GM18867 (cell line): ENCODE results near the gene SEPHS2.
"Not testable (repeated sequence)": the region's sequence is repeated elsewhere in the genome, so short reads cannot be mapped to it uniquely, and the experiment has no call there.

Source experiments
- ATAC-seq: cut with Tn5 transposase; IDR thresholded peaks from one replicate; pipeline ENCODE4 v1.9.1; 2021; ENCODE audit warnings: mild to moderate bottlenecking, moderate library complexity; ENCODE audit not compliant: unreplicated experiment

The SEPHS2 gene

DNA sequence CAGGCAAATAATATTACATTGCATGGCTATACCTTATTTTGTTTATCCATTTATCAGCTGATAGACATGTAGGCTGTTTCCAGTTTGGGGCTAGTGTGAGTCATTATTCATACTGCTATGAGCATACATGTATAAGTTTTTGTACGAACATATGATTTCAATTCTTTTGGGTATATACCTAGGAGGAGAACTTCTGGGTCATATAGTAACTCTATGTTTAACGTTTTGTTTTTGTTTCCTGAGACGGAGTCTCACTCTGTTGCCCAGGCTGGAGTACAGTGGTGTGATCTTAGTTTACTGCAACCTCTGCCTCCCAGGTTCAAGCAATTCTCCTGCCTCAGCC lies 24.5 kb upstream of the SEPHS2 start:
- no peak for ATAC-seq

DNA sequence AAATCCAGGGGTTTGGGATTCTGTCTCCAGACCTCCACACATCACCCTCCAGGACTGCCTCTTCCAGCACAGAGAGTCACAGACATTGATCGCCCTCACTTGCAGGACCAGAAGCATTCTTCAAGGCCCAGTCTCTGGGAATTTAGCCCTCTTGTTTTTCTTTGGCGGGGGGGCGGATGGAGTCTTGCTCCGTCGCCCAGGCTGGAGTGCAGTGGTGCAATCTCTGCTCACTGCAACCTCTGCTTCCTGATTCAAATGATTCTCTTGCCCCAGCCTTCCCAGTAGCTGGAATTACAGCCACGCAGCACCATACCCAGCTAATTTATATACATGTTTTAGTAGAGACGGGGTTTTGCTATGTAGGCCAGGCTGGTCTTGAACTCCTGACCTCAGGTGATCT lies 18.4 kb upstream of the SEPHS2 start:
- ATAC-seq, result no peak

DNA sequence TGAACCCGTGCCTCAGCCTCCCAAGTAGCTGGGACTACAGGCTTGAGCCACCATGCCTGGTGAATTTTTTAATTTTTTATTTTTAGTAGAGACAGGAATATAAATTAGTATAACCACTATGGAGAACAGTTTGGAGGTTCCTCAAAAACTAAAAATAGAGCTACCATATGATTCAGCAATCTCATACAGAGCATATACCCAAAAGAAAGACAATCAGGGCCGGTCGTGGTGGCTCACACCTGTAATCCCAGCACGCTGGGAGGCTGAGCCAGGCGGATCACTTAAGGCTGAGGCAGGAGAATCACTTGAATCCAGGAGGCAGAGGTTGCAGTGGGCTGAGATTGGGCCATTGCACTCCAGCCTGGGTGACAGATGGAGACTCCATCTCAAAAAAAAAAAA lies 15.8 kb upstream of the SEPHS2 start:
- not testable (repeated sequence) for ATAC-seq

DNA sequence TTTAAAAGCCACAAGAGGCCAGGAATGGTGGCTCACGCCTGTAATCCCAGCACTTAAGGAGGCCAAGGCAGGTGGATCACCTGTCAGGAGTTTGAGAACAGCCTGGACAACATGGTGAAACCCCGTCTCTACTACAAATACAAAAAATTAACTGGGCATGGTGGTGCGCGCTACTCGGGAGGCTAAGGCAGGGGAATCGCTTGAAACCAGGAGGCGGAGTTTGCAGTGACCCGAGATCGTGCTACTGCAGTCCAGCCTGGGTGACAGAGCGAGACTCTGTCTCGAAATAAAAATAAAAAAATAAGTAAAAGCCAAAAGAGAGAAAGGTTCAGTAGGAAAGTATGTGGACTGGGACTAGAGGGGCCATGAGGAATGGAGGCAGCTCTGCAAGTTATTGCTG lies 13.8 kb upstream of the SEPHS2 start:
- no peak for ATAC-seq

DNA sequence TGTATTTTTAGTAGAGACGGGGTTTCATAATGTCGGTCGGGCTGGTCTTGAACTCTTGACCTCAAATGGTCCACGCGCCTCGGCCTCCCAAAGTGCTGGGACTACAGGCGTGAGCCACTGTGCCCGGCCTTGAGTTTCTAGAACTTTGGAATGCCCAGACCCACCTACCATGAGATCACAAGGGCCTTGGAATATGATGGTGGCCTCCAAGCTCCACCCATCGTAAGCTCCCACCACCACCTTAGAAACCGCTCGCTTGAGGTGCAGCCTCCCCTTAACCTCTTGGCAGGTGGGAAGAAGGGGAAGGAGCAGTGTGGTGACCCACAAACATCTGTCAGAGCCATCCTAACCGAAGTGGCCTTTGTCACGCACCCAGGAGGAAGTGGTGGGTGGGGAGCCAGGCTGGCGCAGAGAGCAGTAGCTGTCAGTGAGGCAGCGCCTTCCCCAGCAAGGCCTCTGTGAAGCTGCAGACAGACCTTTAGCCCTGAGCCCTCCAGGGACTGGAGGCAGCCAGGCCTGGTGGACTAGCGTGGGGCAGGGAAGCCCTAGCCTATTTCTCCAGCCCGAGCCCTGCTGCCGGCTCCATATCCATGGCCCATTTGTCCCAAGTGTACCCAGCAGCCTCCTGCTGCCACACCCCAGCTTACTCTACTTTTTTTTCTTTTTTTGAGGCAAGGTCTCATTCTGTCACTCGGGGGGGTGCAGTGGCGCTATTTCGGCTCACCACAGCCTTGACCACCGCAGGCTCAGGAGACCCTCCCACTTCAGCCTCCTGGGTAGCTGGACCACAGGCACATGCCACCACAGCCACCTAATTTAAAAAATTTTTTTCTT lies 13.1 kb upstream of the SEPHS2 start:
- ATAC-seq, result peak; percentile 84

DNA sequence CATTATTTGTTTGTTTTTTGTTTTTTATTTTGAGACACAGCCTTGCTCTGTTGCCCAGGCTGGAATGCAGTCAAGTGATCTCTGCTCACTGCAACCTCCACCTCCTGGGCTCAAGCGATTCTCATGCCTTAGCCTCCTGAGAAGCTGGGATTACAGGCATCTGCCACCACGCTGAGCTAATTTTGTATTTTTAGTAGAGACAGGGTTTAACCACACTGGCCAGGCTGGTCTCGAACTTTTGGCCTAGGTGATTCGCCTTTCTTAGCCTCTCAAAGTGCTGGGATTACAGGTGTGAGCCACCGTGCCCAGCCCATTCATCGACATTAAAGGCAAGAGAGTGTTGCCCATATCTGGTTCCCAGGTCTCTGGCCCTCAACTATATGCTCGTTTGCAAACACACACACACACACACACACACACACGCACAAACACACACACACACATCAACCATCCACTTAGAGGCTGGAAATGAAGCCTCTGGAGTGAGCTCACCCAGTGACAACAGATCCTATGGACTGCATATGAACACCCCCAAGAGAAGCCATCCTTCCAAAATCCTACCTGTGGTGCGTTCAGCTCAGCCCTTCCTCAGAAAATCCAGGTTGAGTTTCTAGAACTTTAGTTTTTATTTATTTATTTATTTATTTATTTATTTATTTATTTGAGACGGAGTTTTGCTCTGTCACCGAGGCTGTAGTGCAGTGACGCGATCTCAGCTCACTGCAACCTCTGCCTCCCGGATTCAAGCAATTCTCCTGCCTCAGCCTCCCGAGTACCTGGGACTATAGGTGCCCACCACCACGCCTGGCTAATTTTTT lies 12.3 kb upstream of the SEPHS2 start:
- no peak for ATAC-seq

DNA sequence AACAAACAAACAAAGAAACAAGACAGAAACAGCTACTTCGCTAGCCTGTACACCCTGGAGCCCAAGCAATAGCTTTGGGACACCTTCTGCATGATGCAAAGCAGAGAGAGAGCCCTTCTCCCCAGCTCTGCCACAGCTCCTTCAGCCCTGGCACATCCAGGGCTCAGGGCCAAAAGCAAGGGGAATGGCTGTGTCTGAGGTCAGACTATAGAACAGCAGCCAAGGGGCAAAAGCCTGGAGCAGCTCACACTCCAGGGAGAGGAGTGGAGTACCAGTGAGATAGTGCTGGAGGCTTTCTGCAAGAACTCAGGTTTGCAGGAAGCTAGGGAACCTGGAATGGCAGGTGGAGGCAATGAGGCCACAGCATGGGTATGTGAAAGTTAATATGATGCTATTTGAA lies 11.6 kb upstream of the SEPHS2 start:
- ATAC-seq, result no peak

DNA sequence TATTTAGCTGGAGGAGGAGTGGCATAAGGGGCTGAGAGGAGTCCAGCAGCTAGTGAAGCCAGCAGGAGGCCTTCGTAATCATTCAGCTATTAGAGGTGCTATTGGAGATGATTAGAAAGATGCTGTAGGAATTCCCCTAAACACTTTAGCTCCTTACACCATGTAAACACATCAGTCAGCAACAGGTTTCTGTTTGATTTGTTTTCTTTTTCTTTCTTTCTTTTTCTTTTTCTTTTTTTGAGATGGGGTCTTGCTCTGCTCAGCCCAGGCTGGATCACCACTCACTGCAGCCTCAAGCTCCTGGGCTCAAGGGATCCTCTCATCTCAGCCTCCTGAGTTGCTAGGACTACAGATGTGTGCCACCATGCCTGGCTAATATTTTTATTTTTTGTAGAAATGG lies 10.6 kb upstream of the SEPHS2 start:
- no peak for ATAC-seq

DNA sequence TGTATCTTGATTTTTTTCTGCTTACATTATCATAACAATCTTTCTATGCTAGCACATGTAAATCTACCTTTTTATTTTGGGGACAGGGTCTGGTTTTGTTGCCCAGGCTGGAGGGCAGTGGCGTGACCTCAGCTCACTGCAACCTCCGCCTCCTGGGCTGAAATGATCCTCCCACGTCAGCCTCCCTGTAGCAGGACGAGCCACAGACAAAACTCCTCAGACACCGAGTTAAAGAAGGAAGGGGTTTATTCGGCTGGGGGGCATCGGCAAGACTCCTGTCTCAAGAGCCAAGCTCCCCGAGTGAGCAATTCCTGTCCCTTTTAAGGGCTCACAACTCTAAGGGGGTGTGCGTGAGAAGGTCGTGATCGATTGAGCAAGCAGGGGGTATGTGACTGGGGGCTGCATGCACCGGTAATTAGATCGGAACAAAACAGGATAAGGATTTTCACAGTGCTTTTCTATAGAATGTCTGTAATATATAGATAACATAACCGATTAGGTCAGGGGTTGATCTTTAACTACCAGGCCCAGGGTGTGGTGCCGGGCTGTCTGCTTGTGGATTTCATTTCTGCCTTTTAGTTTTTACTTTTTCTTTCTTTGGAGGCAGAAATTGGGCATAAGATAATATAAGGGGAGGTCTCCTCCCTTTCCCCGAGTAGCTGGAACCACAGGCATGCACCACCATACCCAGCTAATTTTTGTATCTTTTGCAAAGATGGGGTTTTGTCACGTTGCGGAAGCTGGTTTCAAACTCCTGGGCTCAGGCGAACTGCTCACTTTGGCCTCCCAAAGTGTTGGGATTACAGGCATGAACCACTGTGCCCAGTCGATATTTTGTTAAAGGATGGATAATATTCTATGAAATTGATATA lies 7.3 kb upstream of the SEPHS2 start:
- ATAC-seq, result not testable (repeated sequence)

DNA sequence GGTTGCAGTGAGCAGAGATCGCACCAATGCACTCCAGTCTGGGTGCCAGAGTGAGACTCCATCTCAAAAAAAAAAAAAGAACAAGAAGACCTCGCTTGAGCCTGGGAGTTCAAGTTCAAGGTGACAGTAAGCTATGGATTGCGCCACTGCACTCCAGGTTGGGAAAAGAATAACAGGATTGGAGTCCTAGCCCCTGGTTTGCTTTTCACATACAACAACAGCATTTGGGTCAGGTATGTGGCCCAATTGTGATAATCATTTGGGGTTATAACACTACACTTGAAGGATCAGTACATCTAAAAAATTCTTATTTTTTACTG lies 3.4 kb upstream of the SEPHS2 start:
- no peak for ATAC-seq

DNA sequence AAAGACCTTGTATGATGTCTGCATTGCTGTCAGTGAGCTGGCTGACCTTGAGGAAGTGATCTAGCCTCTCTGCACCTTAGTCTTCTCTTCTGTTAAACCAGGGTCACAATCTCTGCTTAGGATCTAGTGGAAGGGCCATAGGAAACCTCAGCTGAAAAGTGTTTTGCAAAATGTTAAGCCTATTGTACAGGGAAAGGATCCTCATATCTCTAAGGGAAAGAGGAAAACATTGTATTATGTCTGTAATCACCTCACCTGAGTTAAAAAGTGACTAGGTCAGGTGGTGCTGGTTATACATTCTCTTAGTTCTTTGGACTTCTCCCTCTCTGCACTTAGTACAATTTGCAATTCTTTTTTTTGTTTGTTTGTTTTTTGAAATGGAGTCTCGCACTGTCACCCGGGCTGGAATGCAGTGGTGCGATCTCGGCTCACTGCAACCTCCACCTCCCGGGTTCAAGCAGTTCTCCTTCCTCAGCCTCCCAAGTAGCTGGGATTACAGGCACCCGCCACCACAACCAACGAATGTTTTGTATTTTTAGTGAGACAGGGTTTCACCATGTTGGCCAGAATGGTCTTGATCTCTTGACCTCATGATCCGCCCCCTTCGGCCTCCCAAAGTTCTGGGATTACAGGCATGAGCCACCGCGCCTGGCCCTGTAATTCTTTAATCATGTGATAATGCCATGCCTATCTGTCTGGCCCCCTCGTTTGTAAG lies 2.0 kb upstream of the SEPHS2 start:
- no peak for ATAC-seq

DNA sequence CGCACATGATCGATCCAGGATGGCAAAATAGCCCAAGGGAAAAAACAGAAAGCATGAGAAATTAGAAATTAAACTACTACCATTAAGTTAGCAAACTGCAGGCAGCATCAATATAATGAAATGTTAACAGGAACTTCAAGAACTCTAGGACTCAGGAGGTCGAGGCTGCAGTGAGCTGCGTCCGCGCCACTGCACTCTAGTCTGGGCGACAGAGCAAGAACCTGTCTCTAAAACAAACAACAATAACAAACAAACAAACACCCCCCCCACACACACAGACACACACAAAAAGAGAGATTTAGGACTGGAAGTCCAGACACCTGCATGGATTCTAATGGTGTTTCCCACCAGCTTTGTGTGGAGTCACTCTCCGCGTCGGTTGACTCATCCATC lies 525 bp upstream of the SEPHS2 start:
- ATAC-seq, result no peak

DNA sequence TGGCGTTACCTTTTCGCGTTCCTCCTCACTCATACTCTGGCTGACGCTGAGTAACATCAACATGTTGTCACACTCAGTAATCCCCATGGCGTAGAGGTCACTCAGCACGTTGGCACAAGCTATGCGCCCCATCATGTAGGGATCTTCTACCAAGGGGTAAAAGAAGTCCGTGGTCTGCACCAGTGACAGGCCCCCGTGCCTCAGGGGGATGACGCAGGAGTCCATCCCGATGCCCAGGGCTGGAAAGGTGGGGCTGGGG lies 596 bp downstream of the SEPHS2 start:
- no peak for ATAC-seq

DNA sequence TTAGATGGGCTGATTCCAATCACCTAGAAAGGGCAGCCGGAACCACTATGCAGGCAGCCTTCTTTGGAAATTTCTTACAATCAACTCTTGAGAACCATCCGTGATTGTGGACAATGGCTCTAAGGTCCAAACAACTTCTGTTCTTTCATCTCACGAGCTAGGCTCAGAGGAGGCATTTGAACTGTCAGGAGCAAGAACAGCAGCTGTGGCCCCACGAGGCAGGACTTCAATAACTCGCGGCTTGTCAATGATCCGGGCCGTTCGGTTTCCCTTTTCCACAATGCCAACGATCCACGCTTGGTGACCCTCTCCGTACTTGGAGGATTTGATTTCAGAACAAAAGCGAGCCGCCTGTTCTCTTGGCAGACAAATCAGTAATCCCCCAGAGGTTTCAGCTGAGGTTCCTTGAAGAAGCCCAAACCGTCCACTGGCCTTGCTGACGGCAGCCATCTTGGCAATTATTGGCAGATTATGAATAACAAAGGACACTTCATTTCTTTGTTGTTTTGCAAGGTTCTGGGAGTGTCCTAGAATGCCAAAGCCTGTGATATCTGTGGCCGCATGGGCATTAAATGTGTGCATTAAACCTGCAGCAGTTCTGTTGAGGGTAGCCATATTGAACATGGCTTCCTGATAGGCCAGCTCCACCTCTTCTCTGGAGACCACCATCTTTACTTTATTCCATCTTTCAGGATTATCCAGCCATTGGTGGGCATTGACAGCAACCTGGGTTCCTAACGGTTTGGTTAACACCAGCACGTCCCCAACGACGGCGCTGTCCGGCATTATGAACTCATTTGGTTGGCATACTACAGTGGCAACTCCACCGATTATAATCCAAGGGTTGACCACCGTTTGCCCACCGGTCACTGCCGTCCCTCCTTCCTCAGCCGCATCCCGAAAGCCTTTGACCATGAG lies 1.2 kb downstream of the SEPHS2 start:
- no peak for ATAC-seq

DNA sequence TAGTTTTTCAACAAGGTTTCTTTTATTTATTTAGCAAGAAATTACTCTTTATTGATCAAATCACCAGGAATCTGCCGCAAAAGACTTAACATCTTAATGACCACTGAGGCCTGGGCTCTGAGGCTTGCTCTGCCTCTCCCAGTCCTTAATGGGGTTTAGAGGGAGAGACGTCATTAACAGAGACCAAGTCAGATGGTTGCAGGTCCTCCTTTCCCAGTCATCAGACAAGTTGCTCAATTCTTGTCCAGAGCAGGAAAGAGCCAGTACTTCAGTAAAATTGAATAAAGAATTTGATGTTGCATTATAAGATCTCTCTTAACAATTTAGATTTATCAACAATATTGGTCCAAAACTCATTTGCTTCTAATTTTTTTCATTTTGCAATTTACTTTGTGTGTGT lies 2.0 kb downstream of the SEPHS2 start:
- no peak for ATAC-seq

DNA sequence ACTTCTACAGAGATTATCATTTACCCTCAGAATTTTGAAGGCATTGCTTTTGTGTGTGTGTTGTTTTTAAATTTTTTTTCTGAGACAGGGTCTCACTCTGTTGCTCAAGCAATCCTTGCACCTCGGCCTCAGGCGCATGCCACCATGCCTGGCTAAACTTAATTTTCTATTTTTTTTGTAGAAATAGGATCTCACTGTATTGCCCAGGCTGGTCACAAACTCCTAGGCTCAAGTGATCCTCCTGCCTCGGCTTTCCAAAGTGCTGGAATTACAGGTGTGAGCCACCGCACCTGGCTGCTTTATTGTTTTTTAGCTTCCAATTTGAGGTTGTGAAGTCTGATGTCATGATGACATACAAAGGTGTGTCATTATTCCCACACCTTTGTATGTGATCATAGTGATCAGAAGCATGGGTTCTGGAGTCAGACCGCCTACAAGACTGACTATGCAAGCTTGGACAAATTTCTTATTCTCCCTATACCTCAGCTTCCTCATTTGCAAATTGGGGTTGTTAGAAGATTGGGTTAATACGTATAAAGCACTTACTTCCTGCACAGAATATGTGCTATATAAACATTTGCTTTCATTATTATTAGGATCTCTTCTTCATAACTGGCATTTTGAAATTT lies 5.8 kb downstream of the SEPHS2 start:
- ATAC-seq, result no peak

DNA sequence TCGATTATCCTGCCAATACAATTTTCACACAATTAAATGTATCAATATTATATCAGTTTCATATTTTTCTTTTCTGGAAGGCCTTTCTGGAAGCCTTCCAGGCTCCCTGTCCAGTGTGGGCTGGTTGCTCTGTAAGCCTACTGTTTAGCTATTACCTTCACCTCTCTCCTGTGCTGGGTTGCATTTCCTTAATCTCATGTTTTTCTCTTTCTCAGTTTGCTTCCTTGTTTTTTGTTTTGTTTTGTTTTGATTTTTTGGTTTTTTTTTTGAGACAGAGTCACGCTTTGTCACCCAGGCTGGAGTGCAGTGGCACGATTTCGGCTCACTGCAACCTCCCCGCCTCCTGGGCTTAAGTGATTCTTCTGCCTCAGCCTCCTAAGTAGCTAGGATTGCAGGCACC lies 6.8 kb downstream of the SEPHS2 start:
- ATAC-seq, result no peak

DNA sequence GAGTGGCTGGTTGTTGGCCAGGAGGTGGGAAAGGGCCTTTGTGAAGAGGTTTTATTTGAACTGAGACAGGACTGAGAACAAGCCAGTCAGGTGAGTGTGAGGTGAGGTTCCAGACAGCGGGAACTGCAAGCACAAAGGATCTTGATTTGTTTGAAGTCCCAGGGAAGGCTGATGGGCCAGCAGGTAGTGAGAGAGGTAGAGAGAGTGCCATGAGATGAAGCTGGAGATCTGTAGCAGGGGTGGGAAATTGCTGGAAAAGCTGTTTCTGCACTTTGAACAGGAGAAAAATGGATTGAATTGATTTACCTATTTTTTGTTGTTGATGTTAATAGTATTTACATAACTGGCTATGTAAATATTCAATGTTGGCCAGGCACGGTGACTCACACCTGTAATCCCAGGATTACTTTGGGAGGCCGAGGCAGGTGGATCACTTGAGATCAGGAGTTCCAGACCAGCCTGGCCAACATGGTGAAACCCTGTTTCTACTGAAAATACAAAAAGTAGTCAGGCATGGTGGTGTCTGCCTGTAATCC lies 8.1 kb downstream of the SEPHS2 start:
- ATAC-seq, result no peak

DNA sequence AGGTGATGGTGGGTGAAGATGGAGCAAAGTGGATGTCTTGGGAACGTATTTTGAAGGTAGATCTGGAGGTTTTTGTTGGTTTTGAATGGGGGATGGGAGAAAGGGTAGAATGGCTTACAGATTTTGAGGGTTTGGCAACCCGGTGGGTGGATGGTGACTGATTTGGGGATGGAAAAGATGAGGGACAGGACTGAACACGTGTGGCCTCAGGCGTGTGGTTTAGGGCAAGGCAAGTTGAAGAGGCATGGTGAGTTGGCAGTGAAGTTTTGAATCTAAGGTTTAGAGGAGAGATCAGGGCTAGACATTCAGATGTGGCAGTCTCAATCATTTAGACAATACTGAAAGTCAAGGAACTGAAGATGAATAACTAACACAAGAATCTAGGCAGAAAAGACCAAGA lies 10.8 kb downstream of the SEPHS2 start:
- ATAC-seq, result no peak
